CD4-positive, alpha-beta T cell (primary cell): ENCODE measurements around the gene UGT2A1. TPM values are rescaled to one million over a fixed set of nuclear protein-coding genes. Genes with fewer than 3 reads are reported as not detected.
"Not testable (repeated sequence)": the region's sequence is repeated elsewhere in the genome, so short reads cannot be mapped to it uniquely, and the experiment has no call there.

Source experiments
- ATAC-seq: fragments of 200-7000 bp; cut with Tn5 transposase; one replicate; pipeline ENCODE4 v1.10.0; 2022; ENCODE audit warnings: mild to moderate bottlenecking; ENCODE audit not compliant: poor library complexity
- CTCF ChIA-PET: fragments of 350-600 bp; sonication (Branson Sonifier 250); formaldehyde crosslinking; loops from one replicate; lab custom pipeline; 2021; ENCODE audit warnings: antibody characterized with exemption, inconsistent platforms; lab: Charles Lee
- POLR2A ChIA-PET: fragments of 350-600 bp; sonication (Branson Sonifier 250); formaldehyde crosslinking; loops from one replicate; lab custom pipeline; 2021; ENCODE audit warnings: antibody characterized with exemption, inconsistent platforms; lab: Charles Lee
- DNase-seq, 14 experiments: peaks; one replicate each; pipeline ENCODE4 v3.0.0-alpha.2; 2013 to 2020; ENCODE audit warnings: mixed read lengths in 2 of 14
- H3K27ac ChIP-seq, 2 donors: one replicate each; pipeline versions ENCODE4 v1.5.1 to v1.7.0; 2013; ENCODE audit warnings: low read length in 2 of 2, low read depth in 1 of 2, mild to moderate bottlenecking in 1 of 2
- H3K27me3 ChIP-seq, 2 experiments: 1 replicate in 1 of 2; 2 replicates in 1 of 2; pipeline versions ENCODE4 v1.6.1 to v1.7.0; 2013; ENCODE audit warnings: low read length in 2 of 2, control low read depth in 1 of 2, mild to moderate bottlenecking in 1 of 2, moderate library complexity in 1 of 2; ENCODE audit not compliant: insufficient read depth in 2 of 2, control insufficient read depth in 1 of 2
- H3K36me3 ChIP-seq: one replicate; pipeline ENCODE4 v1.6.1; 2013; ENCODE audit warnings: low read length, control low read depth; ENCODE audit not compliant: insufficient read depth
- H3K4me1 ChIP-seq: one replicate; pipeline ENCODE4 v1.6.1; 2013; ENCODE audit warnings: low read length, control low read depth; ENCODE audit not compliant: insufficient read depth
- H3K4me3 ChIP-seq: one replicate; pipeline ENCODE4 v1.5.1; 2013; ENCODE audit warnings: mild to moderate bottlenecking, low read length, moderate library complexity
- H3K9me3 ChIP-seq, 2 experiments: 1 replicate in 1 of 2; 2 replicates in 1 of 2; pipeline versions ENCODE4 v1.6.1 to v1.7.0; 2013; ENCODE audit warnings: low read length in 2 of 2, mild to moderate bottlenecking in 2 of 2, control low read depth in 1 of 2, moderate library complexity in 1 of 2; ENCODE audit not compliant: control insufficient read depth in 1 of 2, insufficient read depth in 1 of 2
- H3K27ac Mint-ChIP-seq: one replicate; pipeline ENCODE4 v1.8.0; 2020; ENCODE audit warnings: mixed read lengths
- H3K27me3 Mint-ChIP-seq: one replicate; pipeline ENCODE4 v1.8.0; 2021; ENCODE audit warnings: mixed read lengths
- H3K36me3 Mint-ChIP-seq: one replicate; pipeline ENCODE4 v1.8.0; 2021; ENCODE audit warnings: low read depth, mixed read lengths
- H3K4me1 Mint-ChIP-seq: one replicate; pipeline ENCODE4 v1.8.0; 2021; ENCODE audit warnings: low read depth, mixed read lengths
- H3K4me3 Mint-ChIP-seq: one replicate; pipeline ENCODE4 v1.8.0; 2020; ENCODE audit warnings: mild to moderate bottlenecking, mixed read lengths
- H3K9me3 Mint-ChIP-seq: one replicate; pipeline ENCODE4 v1.8.0; 2020; ENCODE audit warnings: mixed read lengths
- intact Hi-C, 2 experiments: fragments of 100-400 bp; cut with DNase I in 1 of 2; cut with micrococcal nuclease in 1 of 2; formaldehyde crosslinking; loops; one replicate each; pipeline versions ENCODE4 v1.15.1 to v1.9.0; 2023 to 2025; cut with DNase I, micrococcal nuclease
- total RNA-seq, 174 experiments: library from RNA in 2 of 174; stranded (reverse) in 2 of 174; gene quantifications; one replicate each; pipeline ENCODE4 v1.2.3 and lab custom pipeline; 2021 to 2026
- TF ChIP-seq, protein P1 (sequence below): fragments of 200-600 bp; IDR thresholded peaks from one replicate; pipeline ENCODE4 v1.8.0; 2022; ENCODE audit warnings: antibody characterized with exemption, mild to moderate bottlenecking

The UGT2A1 gene
- total RNA-seq, 2 experiments from 2014 or later: 0.22 TPM; not detected in 1

DNA sequence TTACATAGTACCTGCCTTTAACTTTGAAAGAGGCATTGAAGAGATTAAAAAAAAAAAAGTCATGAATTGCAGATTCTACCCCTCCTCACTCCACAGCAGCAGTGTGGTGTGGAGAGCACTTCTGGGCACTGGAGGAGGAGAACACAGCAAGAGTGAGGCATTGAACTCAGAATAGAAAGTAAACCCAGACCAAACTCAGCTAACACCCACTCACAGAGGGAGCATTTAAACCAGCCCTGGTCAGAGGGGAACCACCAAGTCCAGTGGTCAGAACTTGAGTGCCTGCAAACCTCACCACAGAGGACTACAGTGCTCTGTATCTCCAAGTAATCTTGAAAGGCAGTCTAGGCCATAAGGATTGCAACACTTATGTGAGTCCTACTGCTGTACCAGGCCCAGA, 15.6 kb upstream of the UGT2A1 start:
- Mint-ChIP-seq H3K27me3 (peaks cover 6% of the 10 kb centered on the region), H3K4me3 (no peak overlapping the region), H3K27ac (no peak overlapping the region), H3K4me1 (no peaks in the 10 kb centered on the region), H3K36me3 (no peaks in the 10 kb centered on the region), H3K9me3 (no peaks in the 10 kb centered on the region)
- POLR2A ChIA-PET: no interaction called here
- ATAC-seq (no peak), DNase-seq (no peak)
- Histone ChIP-seq H3K4me1 (no peaks in the 10 kb centered on the region), H3K36me3 (no peaks in the 10 kb centered on the region), H3K9me3 (no peaks in the 10 kb centered on the region), H3K27ac (no peak overlapping the region), H3K27me3 (no peaks in the 10 kb centered on the region), H3K4me3 (no peak overlapping the region)
- CTCF ChIA-PET: no interaction called here
- intact Hi-C loops: no loop called here
- TF ChIP-seq, protein P1, sequence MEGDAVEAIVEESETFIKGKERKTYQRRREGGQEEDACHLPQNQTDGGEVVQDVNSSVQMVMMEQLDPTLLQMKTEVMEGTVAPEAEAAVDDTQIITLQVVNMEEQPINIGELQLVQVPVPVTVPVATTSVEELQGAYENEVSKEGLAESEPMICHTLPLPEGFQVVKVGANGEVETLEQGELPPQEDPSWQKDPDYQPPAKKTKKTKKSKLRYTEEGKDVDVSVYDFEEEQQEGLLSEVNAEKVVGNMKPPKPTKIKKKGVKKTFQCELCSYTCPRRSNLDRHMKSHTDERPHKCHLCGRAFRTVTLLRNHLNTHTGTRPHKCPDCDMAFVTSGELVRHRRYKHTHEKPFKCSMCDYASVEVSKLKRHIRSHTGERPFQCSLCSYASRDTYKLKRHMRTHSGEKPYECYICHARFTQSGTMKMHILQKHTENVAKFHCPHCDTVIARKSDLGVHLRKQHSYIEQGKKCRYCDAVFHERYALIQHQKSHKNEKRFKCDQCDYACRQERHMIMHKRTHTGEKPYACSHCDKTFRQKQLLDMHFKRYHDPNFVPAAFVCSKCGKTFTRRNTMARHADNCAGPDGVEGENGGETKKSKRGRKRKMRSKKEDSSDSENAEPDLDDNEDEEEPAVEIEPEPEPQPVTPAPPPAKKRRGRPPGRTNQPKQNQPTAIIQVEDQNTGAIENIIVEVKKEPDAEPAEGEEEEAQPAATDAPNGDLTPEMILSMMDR: no peak

DNA sequence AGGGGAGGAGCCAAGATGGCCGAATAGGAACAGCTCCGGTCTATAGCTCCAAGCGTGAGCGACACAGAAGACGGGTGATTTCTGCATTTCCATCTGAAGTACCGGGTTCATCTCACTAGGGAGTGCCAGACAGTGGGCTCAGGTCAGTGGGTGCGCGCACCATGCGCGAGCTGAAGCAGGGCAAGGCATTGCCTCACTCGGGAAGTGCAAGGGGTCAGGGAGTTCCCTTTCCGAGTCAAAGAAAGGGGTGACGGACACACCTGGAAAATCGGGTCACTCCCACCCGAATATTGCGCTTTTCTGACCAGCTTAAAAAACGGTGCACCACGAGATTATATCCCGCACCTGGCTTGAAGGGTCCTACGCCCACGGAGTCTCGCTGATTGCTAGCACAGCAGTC, 11.0 kb upstream of the UGT2A1 start:
- ATAC-seq, CTCF ChIA-PET, H3K27ac Mint-ChIP-seq, H3K4me3 ChIP-seq, H3K9me3 Mint-ChIP-seq, H3K27me3 Mint-ChIP-seq, H3K36me3 ChIP-seq, H3K4me1 ChIP-seq, DNase-seq, H3K36me3 Mint-ChIP-seq, H3K9me3 ChIP-seq, H3K27me3 ChIP-seq, intact Hi-C loops, H3K27ac ChIP-seq, H3K4me3 Mint-ChIP-seq, POLR2A ChIA-PET: not testable (repeated sequence)
- H3K4me1 Mint-ChIP-seq: peaks cover 14% of the 10 kb centered on the region

DNA sequence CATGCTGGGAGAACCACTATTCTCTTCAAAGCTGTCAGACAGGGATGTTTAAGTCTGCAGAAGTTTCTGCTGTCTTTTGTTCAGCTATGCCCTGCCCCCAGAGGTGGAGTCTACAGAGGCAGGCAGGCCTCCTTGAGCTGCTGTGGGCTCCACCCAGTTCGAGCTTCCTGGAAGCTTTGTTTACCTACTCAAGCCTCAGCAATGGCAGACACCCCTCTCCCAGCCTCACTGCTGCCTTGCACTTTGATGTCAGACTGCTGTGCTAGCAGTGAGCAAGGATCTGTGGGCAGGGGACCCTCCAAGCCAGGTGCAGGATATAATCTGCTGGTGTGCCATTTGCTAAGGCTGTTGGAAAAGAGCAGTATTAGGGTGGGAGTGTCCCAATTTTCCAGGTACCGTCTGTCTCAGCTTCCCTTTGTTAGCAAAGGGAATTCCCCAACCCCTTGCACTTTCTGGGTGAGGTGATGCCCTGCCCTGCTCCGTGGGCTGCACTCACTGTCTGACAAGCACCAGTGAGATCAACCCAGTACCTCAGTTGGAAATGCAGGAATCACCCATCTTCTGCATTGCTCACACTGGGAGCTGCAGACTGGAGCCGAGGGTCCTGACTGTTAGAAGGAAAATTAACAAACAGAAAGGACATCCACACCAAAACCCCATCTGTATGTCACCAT, 8.2 kb upstream of the UGT2A1 start:
- H3K27ac ChIP-seq, intact Hi-C loops, H3K4me3 Mint-ChIP-seq, H3K4me3 ChIP-seq, H3K4me1 ChIP-seq, CTCF ChIA-PET, H3K27ac Mint-ChIP-seq, H3K36me3 Mint-ChIP-seq, H3K9me3 Mint-ChIP-seq, H3K27me3 ChIP-seq, H3K36me3 ChIP-seq, H3K27me3 Mint-ChIP-seq: not testable (repeated sequence)
- peaks cover 0 to 11% of the 10 kb centered on the region in 2 experiments for H3K9me3 ChIP-seq
- POLR2A ChIA-PET: interaction anchor here (0.6 to 1.3 kb wide), 2 partner anchors 99 to 161 kb away, joined by 4 to 5 read pairs; partner anchors contain the start of gene SULT1B1
- peaks cover 14% of the 10 kb centered on the region for H3K4me1 Mint-ChIP-seq
- ATAC-seq (peak; percentile 34), DNase-seq (peak in 11 of 14 experiments; percentile 5 to 49 (median 34))

DNA sequence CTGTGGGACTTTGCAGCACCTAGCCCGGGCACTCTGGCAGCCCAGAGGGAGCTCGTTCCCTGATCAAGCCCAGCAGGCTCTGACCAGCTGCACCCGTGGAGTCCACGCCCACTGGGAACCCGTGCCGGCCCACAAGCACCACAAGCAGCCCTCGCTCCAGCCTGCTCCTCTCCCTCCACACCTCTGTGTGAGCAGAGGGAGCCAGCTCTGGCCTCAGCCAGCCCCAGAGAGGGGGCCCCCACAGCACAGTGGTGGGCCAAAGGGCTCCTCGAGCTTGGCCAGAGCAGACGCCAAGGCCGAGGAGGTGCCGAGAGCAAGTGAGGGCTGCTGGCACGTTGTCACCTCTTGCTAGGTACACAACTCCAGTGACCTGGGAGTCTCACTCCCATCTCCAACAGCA, 5.1 kb upstream of the UGT2A1 start:
- intact Hi-C loops: no loop called here
- peaks cover 14% of the 10 kb centered on the region for H3K4me1 Mint-ChIP-seq
- no peaks in the 10 kb centered on the region for H3K36me3 Mint-ChIP-seq
- H3K27me3 Mint-ChIP-seq: no peaks in the 10 kb centered on the region
- no peak overlapping the region for H3K4me3 Mint-ChIP-seq
- ChIA-PET POLR2A (no interaction called here), CTCF (no interaction called here)
- Histone ChIP-seq H3K4me3 (no peak overlapping the region), H3K9me3 (peaks cover 0 to 11% of the 10 kb centered on the region in 2 experiments), H3K4me1 (peaks cover 7% of the 10 kb centered on the region), H3K27ac (no peak overlapping the region), H3K36me3 (no peaks in the 10 kb centered on the region), H3K27me3 (no peaks in the 10 kb centered on the region)
- no peak overlapping the region for H3K27ac Mint-ChIP-seq
- ATAC-seq: no peak
- no peak for DNase-seq
- peaks cover 2% of the 10 kb centered on the region for H3K9me3 Mint-ChIP-seq
- TF ChIP-seq, protein P1: no peak
